ENCODE results near the gene C5orf15. TPM values are rescaled to one million over a fixed set of nuclear protein-coding genes. Genes with fewer than 3 reads are reported as not detected.

C5orf15 gene
- total RNA-seq, 1 donor from 2014 or later, result 41.7 TPM

DNA sequence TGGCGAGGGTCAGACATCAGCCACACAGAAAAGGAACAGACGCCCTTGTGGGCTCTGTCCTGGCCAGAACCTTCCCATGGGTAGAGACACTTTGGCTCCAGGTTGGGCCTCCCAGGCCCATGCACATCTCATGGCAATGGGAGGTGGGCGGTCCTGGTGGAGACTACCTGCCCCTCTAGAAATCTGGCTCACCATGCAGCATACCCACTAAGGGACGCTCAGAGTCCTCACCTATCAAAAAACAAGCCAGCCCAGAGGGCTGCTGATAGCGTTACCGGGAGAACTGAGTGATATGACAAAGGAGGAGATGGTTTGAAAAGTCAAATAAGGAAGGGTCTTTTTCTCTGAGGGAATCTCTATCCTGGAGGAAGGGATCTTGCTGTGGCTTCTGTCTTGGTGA is 62.1 kb downstream of the C5orf15 start:
- H3K27ac Mint-ChIP-seq (ENCODE audit: unreplicated experiment), result no peak overlapping the region
- TF ChIP-seq, protein P1, sequence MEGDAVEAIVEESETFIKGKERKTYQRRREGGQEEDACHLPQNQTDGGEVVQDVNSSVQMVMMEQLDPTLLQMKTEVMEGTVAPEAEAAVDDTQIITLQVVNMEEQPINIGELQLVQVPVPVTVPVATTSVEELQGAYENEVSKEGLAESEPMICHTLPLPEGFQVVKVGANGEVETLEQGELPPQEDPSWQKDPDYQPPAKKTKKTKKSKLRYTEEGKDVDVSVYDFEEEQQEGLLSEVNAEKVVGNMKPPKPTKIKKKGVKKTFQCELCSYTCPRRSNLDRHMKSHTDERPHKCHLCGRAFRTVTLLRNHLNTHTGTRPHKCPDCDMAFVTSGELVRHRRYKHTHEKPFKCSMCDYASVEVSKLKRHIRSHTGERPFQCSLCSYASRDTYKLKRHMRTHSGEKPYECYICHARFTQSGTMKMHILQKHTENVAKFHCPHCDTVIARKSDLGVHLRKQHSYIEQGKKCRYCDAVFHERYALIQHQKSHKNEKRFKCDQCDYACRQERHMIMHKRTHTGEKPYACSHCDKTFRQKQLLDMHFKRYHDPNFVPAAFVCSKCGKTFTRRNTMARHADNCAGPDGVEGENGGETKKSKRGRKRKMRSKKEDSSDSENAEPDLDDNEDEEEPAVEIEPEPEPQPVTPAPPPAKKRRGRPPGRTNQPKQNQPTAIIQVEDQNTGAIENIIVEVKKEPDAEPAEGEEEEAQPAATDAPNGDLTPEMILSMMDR (IDR thresholded peaks at IDR 0.05), result no peak
- H3K4me1 Mint-ChIP-seq (ENCODE audit: low read depth), result no peaks in the 10 kb centered on the region
- H3K27me3 Mint-ChIP-seq (ENCODE audit: low read depth), result no peaks in the 10 kb centered on the region
- H3K9me3 Mint-ChIP-seq (ENCODE audit: low read depth), result no peaks in the 10 kb centered on the region
- no peak for DNase-seq (ENCODE audit: low spot score)
- H3K4me3 Mint-ChIP-seq (ENCODE audit: unreplicated experiment), result no peak overlapping the region
- no peaks in the 10 kb centered on the region for H3K36me3 Mint-ChIP-seq (ENCODE audit: low read depth)

Other genes with a start within 250 kb of the C5orf15 start
- 138 to 173 TPM (median 143 TPM) in 3 replicates for gene VDAC1, start 36.4 kb upstream of the C5orf15 start, total RNA-seq
- gene TCF7, start 146.1 kb upstream of the C5orf15 start, total RNA-seq, result 0.53 to 1.2 TPM (median 0.55 TPM) in 3 replicates
- 248 to 338 TPM (median 256 TPM) in 3 replicates for gene SKP1, start 208.3 kb upstream of the C5orf15 start, total RNA-seq

All from chondrocyte (in vitro differentiated cells).